Colonic mucosa (tissue), 4 donors: ENCODE measurements around the gene MAGEA3. TPM values are rescaled to one million over a fixed set of nuclear protein-coding genes. Genes with fewer than 3 reads are reported as not detected.

Experiments used
- DNase-seq: peaks from one replicate; pipeline ENCODE4 v3.0.0-alpha.2; 2020
- H3K27ac ChIP-seq: fragments of 200-600 bp; one replicate; pipeline ENCODE4 v1.8.0; 2021
- H3K27me3 ChIP-seq: fragments of 200-600 bp; one replicate; pipeline ENCODE4 v1.8.0; 2021
- H3K36me3 ChIP-seq: fragments of 200-600 bp; one replicate; pipeline ENCODE4 v1.8.0; 2021
- H3K4me1 ChIP-seq: fragments of 200-600 bp; one replicate; pipeline ENCODE4 v1.8.0; 2021; ENCODE audit warnings: mild to moderate bottlenecking
- H3K4me3 ChIP-seq: fragments of 200-600 bp; one replicate; pipeline ENCODE4 v1.8.0; 2021
- H3K9ac ChIP-seq, 2 donors: one replicate each; pipeline ENCODE4 v1.7.0; 2013; ENCODE audit warnings: control low read depth in 2 of 2, low read depth in 2 of 2, low read length in 2 of 2
- H3K9me3 ChIP-seq: fragments of 200-600 bp; one replicate; pipeline ENCODE4 v1.8.0; 2021
- CTCF ChIP-seq: fragments of 200-600 bp; IDR thresholded peaks from one replicate; pipeline ENCODE4 v1.8.0; 2022; ENCODE audit warnings: antibody characterized with exemption, mild to moderate bottlenecking
- intact Hi-C: fragments of 100-400 bp; cut with DNase I; formaldehyde crosslinking; loops from one replicate; pipeline ENCODE4 v1.14.1; 2022
- total RNA-seq, 2 donors: library from RNA; stranded (reverse); fragmentation: NEBNext Ultra II Directional in 1 of 2; extraction: Animal tissue kit (Norgen Biotek cat#: 25700) in 1 of 2; gene quantifications; one replicate each; pipeline ENCODE4 v1.2.1, GENCODE V29; 2021
- donor health status: healthy.
- donor health status: DM: no; HTN: no; CAD: no.
- donor health status: DM: no; HTN: no; CAD: no.

MAGEA3 gene
- total RNA-seq, 2 donors from 2014 or later: 0.40 TPM; not detected in 1

DNA sequence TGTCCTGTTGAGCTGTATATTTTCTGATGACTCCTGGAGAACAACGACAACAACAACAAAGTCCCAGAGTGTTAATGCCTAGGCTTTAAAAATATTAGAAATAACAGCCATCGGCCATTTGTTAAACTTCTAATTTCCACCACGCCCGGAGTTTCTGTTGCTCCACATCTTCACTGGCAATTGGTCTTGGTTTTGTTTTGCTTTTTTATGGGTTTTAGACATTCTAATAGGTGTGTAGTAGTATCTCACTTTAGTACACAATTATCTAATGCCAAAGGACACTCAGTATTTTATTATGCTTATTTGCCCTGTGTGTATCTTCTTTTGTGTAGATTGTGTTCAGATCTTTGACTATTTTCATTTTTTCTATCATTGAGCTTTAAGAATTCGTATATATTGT lies 40.0 kb downstream of the MAGEA3 start:
- Histone ChIP-seq H3K9me3 (no peaks in the 10 kb centered on the region), H3K27ac (no peak overlapping the region), H3K27me3 (no peaks in the 10 kb centered on the region), H3K4me1 (no peaks in the 10 kb centered on the region), H3K9ac (no peak overlapping the region), H3K4me3 (no peak overlapping the region), H3K36me3 (no peaks in the 10 kb centered on the region)
- DNase-seq: no peak
- intact Hi-C loops: no loop called here
- TF ChIP-seq CTCF: no peak

Other genes with a start within 250 kb of the MAGEA3 start
- under 1 TPM in 1 of 2 donors, not detected in 1; 0.08 TPM for gene GABRA3, start 247.5 kb upstream of the MAGEA3 start, total RNA-seq
- under 1 TPM in 1 of 2 donors, not detected in 1; 0.03 TPM for gene GABRQ, start 60.9 kb upstream of the MAGEA3 start, total RNA-seq
- not detected for gene CSAG2, start 10.5 kb downstream of the MAGEA3 start, total RNA-seq
- gene MAGEA2B, start 15.8 kb downstream of the MAGEA3 start, total RNA-seq: under 1 TPM in 1 of 2 donors, not detected in 1; 0.62 TPM
- gene CSAG1, start 34.9 kb downstream of the MAGEA3 start, total RNA-seq: not detected
- under 1 TPM in 1 of 2 donors, not detected in 1; 0.20 TPM for gene MAGEA12, start 35.0 kb downstream of the MAGEA3 start, total RNA-seq
- gene MAGEA2, start 55.0 kb downstream of the MAGEA3 start, total RNA-seq: not detected
- not detected for gene CSAG3, start 60.4 kb downstream of the MAGEA3 start, total RNA-seq
- gene MAGEA6, start 70.9 kb downstream of the MAGEA3 start, total RNA-seq: under 1 TPM in 1 of 2 donors, not detected in 1; 0.32 TPM
- gene CETN2, start 132.0 kb downstream of the MAGEA3 start, total RNA-seq: 10 to 100 TPM; 19.0 to 20.4 TPM
- 10 to 100 TPM; 25.3 to 28.8 TPM for gene NSDHL, start 132.3 kb downstream of the MAGEA3 start, total RNA-seq
- gene ZNF185, start 199.3 kb downstream of the MAGEA3 start, total RNA-seq: 1 to 10 TPM; 3.6 to 4.5 TPM